Epithelial cell of proximal tubule (primary cell): Measurements from ENCODE around the gene RRP8. TPM values are rescaled to one million over a fixed set of nuclear protein-coding genes. Genes with fewer than 3 reads are reported as not detected.
A peak's percentile ranks its signal among the peaks of the same experiment; 100 is the strongest.

ENCODE experiments used
- DNase-seq: peaks from one replicate; pipeline ENCODE4 v3.0.0-alpha.2; 2011; ENCODE audit warnings: low read depth
- H3K4me3 ChIP-seq: 2 replicates; pipeline ENCODE4 v1.5.1; 2011; ENCODE audit warnings: low read depth, mild to moderate bottlenecking, low read length
- CTCF ChIP-seq: conservative IDR thresholded peaks from 2 replicates; pipeline ENCODE4 v1.5.1; 2012; ENCODE audit warnings: low read depth, mild to moderate bottlenecking, low read length
- total RNA-seq: library from RNA; depleted of rRNA; stranded (reverse); fragments of >200 nt; gene quantifications from 2 replicates; pipeline ENCODE4 v1.2.3, GENCODE V29; 2015

RRP8 gene
- total RNA-seq, 1 donor from 2014 or later = 6.7 TPM

- peak overlapping the region; percentile 79 for H3K4me3 ChIP-seq
- no peak for DNase-seq
- no peak for TF ChIP-seq CTCF
Observed at GRCh38 chr11:6611963-6612212, 8.5 kb upstream of the RRP8 start.

GRCh38 chr11:6611092-6611962 lies 7.9 kb upstream of the RRP8 start:
- no peak for DNase-seq
- TF ChIP-seq CTCF = no peak
- H3K4me3 ChIP-seq = peak overlapping the region; percentile 79

GRCh38 chr11:6610591-6610990 lies 7.2 kb upstream of the RRP8 start:
- H3K4me3 ChIP-seq = peak overlapping the region; percentile 79
- TF ChIP-seq CTCF = no peak

GRCh38 chr11:6609502-6610015 lies 6.1 kb upstream of the RRP8 start:
- TF ChIP-seq CTCF = no peak
- no peak overlapping the region for H3K4me3 ChIP-seq
- no peak for DNase-seq

More at GRCh38 chr11:6610591-6610990, 7.2 kb upstream of the RRP8 start:
- no peak for DNase-seq

- H3K4me3 ChIP-seq = no peak overlapping the region
- no peak for TF ChIP-seq CTCF
- DNase-seq = no peak
Observed at GRCh38 chr11:6608726-6609501, 5.5 kb upstream of the RRP8 start.

GRCh38 chr11:6608011-6608410 lies 4.6 kb upstream of the RRP8 start:
- DNase-seq = no peak

More at GRCh38 chr11:6608011-6608410, 4.6 kb upstream of the RRP8 start:
- no peak for TF ChIP-seq CTCF
- no peak overlapping the region for H3K4me3 ChIP-seq
